Loucy (cell line): ENCODE data around the gene NOLC1.
A peak's percentile ranks its signal among the peaks of the same experiment; 100 is the strongest.

Experiments
- H2AFZ ChIP-seq: fragments of 200-600 bp; sonication (generic); 2 replicates; pipeline ENCODE4 v1.6.0; 2016; ENCODE audit warnings: antibody characterized with exemption, mild to moderate bottlenecking, low read length, moderate library complexity
- H3F3A ChIP-seq: fragments of 200-600 bp; 2 replicates; pipeline ENCODE4 v1.6.0; 2016; ENCODE audit warnings: antibody characterized with exemption, low read depth, mild to moderate bottlenecking
- H3K27me3 ChIP-seq: fragments of 200-600 bp; sonication (generic); 2 replicates; pipeline ENCODE4 v1.6.1; 2014; ENCODE audit warnings: low read length, mild to moderate bottlenecking; ENCODE audit not compliant: insufficient read depth, poor library complexity, severe bottlenecking
- H3K36me3 ChIP-seq: fragments of 200-600 bp; sonication (generic); 2 replicates; pipeline ENCODE4 v1.6.1; 2016; ENCODE audit warnings: low read length; ENCODE audit not compliant: insufficient read depth
- H3K4me1 ChIP-seq: fragments of 200-600 bp; sonication (generic); 2 replicates; pipeline ENCODE4 v1.5.1; 2014; ENCODE audit warnings: low read length, mild to moderate bottlenecking; ENCODE audit not compliant: insufficient read depth, poor library complexity, severe bottlenecking
- H3K4me2 ChIP-seq: fragments of 200-600 bp; sonication (generic); 2 replicates; pipeline ENCODE4 v1.6.0; 2014; ENCODE audit warnings: antibody characterized with exemption, low read length, low read depth, mild to moderate bottlenecking; ENCODE audit not compliant: poor library complexity, severe bottlenecking
- H3K4me3 ChIP-seq: fragments of 200-600 bp; sonication (generic); 2 replicates; pipeline ENCODE4 v1.5.1; 2014; ENCODE audit warnings: low read length, mild to moderate bottlenecking, mixed read lengths; ENCODE audit not compliant: poor library complexity, severe bottlenecking
- H3K79me2 ChIP-seq: fragments of 200-600 bp; sonication (generic); 2 replicates; pipeline ENCODE4 v1.6.1; 2014; ENCODE audit warnings: low read length; ENCODE audit not compliant: insufficient read depth
- H3K9ac ChIP-seq: fragments of 200-600 bp; sonication (generic); 2 replicates; pipeline ENCODE4 v1.6.0; 2014; ENCODE audit warnings: mild to moderate bottlenecking, low read depth, low read length, moderate library complexity; ENCODE audit not compliant: poor library complexity, severe bottlenecking
- H3K9me2 ChIP-seq: fragments of 200-600 bp; sonication (generic); replicated peaks from 2 replicates; pipeline ENCODE4 v1.6.1; 2016; ENCODE audit warnings: low read depth, low read length, mixed read lengths
- H3K9me3 ChIP-seq: fragments of 200-600 bp; sonication (generic); 2 replicates; pipeline ENCODE4 v1.6.1; 2014; ENCODE audit warnings: mild to moderate bottlenecking, antibody characterized with exemption, low read length, low read depth; ENCODE audit not compliant: insufficient read depth
- H4K20me1 ChIP-seq: fragments of 200-600 bp; sonication (generic); 2 replicates; pipeline ENCODE4 v1.6.0; 2014; ENCODE audit warnings: antibody characterized with exemption, low read length, mild to moderate bottlenecking; ENCODE audit not compliant: insufficient read depth, poor library complexity, severe bottlenecking
- EZH2phosphoT487 ChIP-seq: fragments of 200-600 bp; IDR thresholded peaks from 2 replicates; pipeline ENCODE4 v1.6.1; 2018; ENCODE audit warnings: antibody characterized with exemption, mild to moderate bottlenecking, moderate library complexity, borderline replicate concordance
- TF ChIP-seq, protein P1 (sequence below): fragments of 200-600 bp; sonication (generic); conservative IDR thresholded peaks from 2 replicates; pipeline ENCODE4 v1.5.1; 2014; ENCODE audit warnings: mild to moderate bottlenecking, antibody characterized with exemption, low read length

NOLC1 gene

DNA sequence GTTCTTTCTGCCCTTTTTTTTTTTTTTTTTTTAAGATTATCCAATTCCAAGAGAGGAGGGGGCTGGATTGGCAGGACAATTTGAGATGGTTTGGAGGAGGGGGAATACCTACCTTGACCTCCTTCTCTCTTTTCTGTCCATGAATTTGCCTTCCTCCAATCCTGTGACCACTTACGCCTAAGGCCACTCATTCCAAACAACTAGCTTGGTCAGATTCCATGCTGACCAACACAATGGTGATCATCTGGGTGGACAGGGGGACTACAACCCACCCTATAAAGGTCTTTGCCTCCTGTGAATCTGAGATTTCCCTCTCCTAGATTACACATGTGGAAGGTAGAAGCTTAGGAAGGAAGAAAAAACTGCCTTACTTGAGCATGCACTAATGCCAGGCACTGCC is 29.7 kb upstream of the NOLC1 start:
- Histone ChIP-seq H3K4me1 (peaks cover 28% of the 10 kb centered on the region), H3K79me2 (peaks cover 23% of the 10 kb centered on the region), H3K36me3 (no peaks in the 10 kb centered on the region), H3K9me2 (no peaks in the 10 kb centered on the region), H3K4me2 (no peak overlapping the region), H3K4me3 (no peak overlapping the region), H2AFZ (no peak overlapping the region), H3K9me3 (no peaks in the 10 kb centered on the region), H3F3A (0 out of 2 replicates have a peak, but pooled peaks cover 7% of the 10 kb centered on the region), H3K27me3 (no peaks in the 10 kb centered on the region), H3K9ac (no peak overlapping the region), H4K20me1 (peaks cover 5% of the 10 kb centered on the region)
- no peak for TF ChIP-seq EZH2phosphoT487
- TF ChIP-seq, protein P1, sequence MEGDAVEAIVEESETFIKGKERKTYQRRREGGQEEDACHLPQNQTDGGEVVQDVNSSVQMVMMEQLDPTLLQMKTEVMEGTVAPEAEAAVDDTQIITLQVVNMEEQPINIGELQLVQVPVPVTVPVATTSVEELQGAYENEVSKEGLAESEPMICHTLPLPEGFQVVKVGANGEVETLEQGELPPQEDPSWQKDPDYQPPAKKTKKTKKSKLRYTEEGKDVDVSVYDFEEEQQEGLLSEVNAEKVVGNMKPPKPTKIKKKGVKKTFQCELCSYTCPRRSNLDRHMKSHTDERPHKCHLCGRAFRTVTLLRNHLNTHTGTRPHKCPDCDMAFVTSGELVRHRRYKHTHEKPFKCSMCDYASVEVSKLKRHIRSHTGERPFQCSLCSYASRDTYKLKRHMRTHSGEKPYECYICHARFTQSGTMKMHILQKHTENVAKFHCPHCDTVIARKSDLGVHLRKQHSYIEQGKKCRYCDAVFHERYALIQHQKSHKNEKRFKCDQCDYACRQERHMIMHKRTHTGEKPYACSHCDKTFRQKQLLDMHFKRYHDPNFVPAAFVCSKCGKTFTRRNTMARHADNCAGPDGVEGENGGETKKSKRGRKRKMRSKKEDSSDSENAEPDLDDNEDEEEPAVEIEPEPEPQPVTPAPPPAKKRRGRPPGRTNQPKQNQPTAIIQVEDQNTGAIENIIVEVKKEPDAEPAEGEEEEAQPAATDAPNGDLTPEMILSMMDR: no peak

DNA sequence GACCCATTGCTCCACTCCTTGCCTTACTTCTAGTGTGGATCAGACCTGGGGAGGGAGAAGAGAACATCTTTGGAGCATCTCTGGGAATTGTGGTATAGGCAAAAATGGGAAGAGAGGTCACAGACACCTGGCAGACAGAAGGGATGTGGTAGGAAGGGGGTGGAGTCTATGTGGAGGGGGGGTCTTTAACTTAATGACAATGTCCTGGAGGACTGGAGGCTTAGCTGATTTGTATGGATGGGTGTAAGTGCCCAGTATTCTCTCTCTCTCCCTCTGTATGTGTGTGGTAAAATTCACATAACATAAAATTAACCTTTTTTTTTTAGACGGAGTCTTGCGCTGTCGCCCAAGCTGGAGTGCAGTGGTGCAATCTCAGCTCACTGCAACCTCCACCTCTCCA is 29.0 kb upstream of the NOLC1 start:
- H3K9me3 ChIP-seq: no peaks in the 10 kb centered on the region
- no peaks in the 10 kb centered on the region for H3K27me3 ChIP-seq
- no peaks in the 10 kb centered on the region for H3K36me3 ChIP-seq
- H3K9me2 ChIP-seq: no peaks in the 10 kb centered on the region
- H3K9ac ChIP-seq: no peak overlapping the region
- H4K20me1 ChIP-seq: peaks cover 5% of the 10 kb centered on the region
- H3K4me3 ChIP-seq: no peak overlapping the region
- H3F3A ChIP-seq: 0 out of 2 replicates have a peak, but pooled peaks cover 5% of the 10 kb centered on the region
- H2AFZ ChIP-seq: no peak overlapping the region
- H3K4me1 ChIP-seq: peaks cover 21% of the 10 kb centered on the region
- peaks cover 18% of the 10 kb centered on the region for H3K79me2 ChIP-seq
- no peak overlapping the region for H3K4me2 ChIP-seq
- TF ChIP-seq, protein P1: no peak
- TF ChIP-seq EZH2phosphoT487: no peak

- H3K4me3 ChIP-seq: no peak overlapping the region
- no peak for TF ChIP-seq EZH2phosphoT487
- TF ChIP-seq, protein P1: no peak
- no peaks in the 10 kb centered on the region for H3F3A ChIP-seq
- H4K20me1 ChIP-seq: peaks cover 32% of the 10 kb centered on the region
- H3K36me3 ChIP-seq: no peaks in the 10 kb centered on the region
- H3K27me3 ChIP-seq: no peaks in the 10 kb centered on the region
- no peaks in the 10 kb centered on the region for H3K9me3 ChIP-seq
- H3K9me2 ChIP-seq: no peaks in the 10 kb centered on the region
- peaks cover 23% of the 10 kb centered on the region for H3K4me1 ChIP-seq
- H3K4me2 ChIP-seq: peak overlapping the region; percentile 71
- peaks cover 37% of the 10 kb centered on the region for H3K79me2 ChIP-seq
- no peak overlapping the region for H3K9ac ChIP-seq
- H2AFZ ChIP-seq: peak overlapping the region; percentile 91; the same call in 1 of the 2 replicates
Measured at GRCh38 chr10:102131286-102132170, 20.7 kb upstream of the NOLC1 start.
